Stimulated activated CD4-positive, alpha-beta T cell treated with anti-CD3 and anti-CD28 coated beads, TNF-alpha, amount 100 ng/mL, for 4 hours (primary cell): Measurements from ENCODE around the gene RGP1.

Experiments
- DNase-seq, 3 experiments: peaks; one replicate each; pipeline ENCODE4 v3.0.0-alpha.2; 2020; ENCODE audit warnings: low read depth in 3 of 3

Gene RGP1

GRCh38 chr9:35771534-35771933, 22.4 kb downstream of the RGP1 start:
- DNase-seq = no peak

GRCh38 chr9:35771943-35772342, 22.9 kb downstream of the RGP1 start:
- no peak for DNase-seq

- DNase-seq = no peak
These were observed 26.0 kb downstream of the RGP1 start for GRCh38 chr9:35774907-35775635.

DNA sequence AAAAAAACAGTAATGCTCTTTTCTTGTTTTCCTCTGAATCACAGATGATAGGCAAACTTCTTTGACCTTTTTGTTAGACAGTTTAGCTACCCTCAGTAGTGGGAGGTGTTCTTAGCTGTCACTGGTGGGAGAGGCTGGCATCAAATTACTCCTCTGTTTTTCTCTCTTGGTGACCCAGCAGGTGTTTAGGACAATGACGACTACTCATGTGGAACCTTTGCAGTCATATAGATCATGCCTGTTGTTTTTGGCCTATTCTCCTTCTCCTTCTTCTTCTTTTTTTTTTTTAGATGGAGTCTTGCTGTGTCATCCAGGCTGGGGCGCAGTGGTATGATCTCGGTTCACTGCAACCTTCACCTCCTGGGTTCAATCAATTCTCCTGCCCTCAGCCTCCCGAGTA, 26.9 kb downstream of the RGP1 start:
- no peak for DNase-seq

DNA sequence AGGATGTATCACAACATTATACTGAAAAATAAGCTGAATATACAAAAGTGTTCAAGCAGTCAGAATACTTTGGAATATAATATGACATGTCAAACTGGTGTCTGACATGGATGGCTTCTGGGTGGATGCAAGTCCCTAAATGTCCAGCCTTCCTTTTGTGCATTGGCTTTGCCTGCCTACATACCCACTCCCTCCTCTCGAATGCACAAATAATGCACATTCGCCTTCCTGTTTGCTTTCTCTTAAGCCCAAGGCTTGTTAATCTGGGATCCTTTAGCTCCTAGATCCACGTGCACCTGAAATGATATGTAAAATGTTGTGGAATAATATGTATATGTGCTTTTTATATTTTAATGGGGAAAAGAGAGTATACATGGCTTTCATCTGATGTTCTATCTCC, 29.4 kb downstream of the RGP1 start:
- no peak for DNase-seq

DNA sequence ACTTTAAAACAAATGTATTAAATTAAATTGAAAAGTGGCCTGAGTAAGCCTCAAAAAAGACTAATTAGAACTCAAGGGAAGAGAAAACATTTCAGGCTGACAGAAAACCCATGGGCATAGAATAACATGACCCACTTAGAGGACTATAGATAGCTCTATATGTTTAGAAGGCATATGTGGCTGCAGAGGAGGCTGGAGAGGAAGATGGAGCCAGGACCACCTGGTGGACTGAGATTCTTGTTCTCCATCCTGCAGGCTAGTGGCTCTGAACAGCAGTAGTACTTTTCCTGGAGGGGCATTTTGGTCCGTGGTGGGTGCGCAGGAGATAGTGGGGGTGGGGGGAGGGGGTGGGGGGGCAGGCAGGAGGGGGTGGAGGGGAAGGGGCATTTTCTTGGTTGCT, 32.0 kb downstream of the RGP1 start:
- DNase-seq = no peak

- DNase-seq = no peak
These were observed 34.3 kb downstream of the RGP1 start for GRCh38 chr9:35783418-35783817.

- no peak for DNase-seq
These were observed 40.5 kb downstream of the RGP1 start for GRCh38 chr9:35789541-35789940.

- DNase-seq = no peak
These were observed 40.9 kb downstream of the RGP1 start for GRCh38 chr9:35790025-35790384.

DNA sequence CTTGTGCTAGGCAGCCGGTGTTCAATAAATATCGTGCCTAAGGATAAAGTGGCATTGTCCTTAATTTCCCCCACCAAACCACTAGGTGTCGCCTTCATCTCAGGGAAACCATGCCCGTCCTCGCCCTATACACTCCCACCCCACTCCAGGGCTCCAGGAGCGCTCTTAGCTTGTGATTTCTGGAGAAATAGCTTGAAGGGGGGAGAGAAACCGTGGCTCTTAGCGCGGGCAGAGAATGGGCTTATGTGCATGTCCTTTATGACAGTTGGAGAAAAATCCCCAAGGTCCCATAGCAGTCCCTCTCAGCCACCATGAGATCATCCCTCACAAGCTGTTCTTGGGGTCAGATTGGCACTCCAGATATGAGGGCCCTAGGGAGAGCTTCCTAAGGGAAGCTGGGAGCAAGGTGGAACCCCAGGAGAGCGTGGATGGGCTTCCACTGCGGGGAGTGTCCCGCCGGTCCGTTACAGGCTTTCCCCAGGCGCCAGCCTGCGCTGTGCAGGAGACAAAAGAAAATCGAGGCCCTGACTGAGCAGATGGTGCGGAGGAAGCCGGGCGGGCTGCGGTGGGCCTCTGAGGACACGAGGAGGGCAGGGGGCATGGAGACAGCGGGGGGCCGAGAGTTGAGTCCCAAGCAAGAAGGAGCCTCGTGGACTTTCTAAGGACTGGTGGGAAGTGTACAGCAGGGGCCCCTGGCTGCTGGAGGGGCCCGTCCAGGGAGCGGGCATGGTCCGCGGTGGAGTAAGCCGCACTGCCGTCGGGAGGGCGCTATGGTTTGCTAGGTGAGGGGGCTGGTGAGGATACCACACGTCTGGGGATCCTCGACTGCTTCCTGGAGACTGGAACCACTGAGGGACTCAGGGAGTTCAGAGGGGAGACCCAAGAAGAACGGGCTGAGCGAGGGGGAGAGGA, 41.6 kb downstream of the RGP1 start:
- DNase-seq = peak in 2 of 3 experiments; percentile 27 to 32

DNA sequence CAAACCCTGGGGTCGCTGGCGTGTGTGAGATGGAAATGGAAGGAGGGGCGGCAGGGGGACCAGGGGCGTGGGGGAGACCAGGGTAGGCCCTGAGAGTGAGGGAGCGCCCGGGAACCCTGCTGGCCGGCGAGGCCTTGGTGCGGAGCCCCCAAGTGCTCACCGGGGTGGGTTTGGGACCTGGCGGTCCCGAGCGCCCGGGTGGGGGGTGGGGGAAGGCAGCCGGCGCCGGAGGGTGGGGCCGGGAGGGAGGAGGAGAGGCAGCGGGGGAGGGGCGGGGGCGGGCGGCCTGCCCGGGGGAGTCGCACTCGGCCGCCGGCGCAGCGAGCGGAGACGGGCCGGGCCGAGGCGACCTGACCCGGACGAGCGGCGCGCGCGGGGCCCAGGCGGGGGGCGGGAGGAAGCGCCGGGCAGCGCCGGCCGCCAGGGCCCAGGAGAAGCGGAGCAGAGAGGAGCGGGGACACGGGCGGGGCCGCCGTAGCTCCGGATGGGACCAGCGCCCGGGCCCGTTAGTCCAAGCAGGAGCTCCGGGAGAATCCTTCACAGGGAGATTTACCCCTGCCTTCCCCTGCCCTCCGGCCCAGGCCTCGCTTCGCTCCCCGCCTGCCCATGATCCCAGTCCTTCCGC, 42.3 kb downstream of the RGP1 start, which contains the start of gene NPR2:
Gene NPR2, plus strand, starts transcription at position 295 of the 625 bp plus-strand sequence. CDS start 818 bp downstream, outside the sequence.
- no peak for DNase-seq

- no peak for DNase-seq
These were observed 43.1 kb downstream of the RGP1 start for GRCh38 chr9:35792024-35792813.

DNA sequence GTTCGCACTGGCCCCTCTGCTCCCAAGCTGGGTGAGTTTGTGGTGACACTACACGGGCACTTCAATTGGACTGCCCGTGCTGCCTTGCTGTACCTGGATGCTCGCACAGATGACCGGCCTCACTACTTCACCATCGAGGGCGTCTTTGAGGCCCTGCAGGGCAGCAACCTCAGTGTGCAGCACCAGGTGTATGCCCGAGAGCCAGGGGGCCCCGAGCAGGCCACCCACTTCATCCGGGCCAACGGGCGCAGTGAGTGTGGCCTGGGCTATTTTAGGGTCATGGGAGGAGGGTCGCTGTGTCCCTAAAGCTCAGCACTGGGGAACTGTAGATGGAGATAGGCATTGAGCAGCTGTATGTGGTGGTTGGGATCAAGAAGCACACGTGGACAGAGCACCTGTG, 43.7 kb downstream of the RGP1 start:
- DNase-seq = no peak

DNA sequence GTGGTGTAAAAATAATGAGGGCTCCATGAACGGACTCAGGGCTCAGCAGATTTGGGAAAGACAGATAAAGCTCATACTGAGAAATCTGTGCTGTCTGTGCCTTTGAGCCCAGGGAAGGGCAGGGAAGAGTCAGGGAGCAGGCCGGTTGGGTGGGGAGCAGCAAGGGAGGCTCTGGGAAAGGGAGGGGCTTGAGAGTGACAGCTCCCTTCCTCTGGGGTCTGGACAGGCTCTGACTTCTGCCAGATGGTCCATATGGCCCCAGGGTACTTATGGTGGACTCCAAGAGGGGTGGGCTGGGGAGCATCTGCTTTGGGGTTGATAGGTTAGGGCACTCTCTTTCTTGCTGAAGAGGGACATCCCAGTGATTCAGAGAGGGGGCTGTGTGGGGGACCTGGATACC, 44.4 kb downstream of the RGP1 start:
- DNase-seq = no peak

DNA sequence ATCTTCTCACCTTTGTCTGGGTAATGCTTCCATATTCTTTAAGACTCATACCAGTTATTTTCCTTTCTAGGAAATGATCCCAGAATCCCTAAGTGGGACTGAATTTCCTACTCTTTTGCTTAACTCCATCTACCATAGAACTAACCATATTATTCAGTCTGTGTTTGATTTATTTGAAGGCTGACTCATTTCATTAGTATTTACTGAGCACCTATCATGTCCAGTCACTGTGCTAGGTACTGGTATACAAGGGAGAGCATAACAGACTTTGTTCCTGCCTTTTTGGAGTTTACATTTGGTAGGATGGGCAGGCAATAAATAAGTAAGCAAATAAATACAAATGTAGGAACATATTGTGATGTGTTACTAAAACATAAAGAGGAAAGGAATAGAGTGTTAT, 46.6 kb downstream of the RGP1 start:
- DNase-seq = no peak

GRCh38 chr9:35797311-35798109, 48.4 kb downstream of the RGP1 start:
- DNase-seq = no peak

GRCh38 chr9:35798658-35799374, 49.7 kb downstream of the RGP1 start:
- DNase-seq = no peak

GRCh38 chr9:35800530-35800929, 51.4 kb downstream of the RGP1 start:
- DNase-seq = no peak

DNA sequence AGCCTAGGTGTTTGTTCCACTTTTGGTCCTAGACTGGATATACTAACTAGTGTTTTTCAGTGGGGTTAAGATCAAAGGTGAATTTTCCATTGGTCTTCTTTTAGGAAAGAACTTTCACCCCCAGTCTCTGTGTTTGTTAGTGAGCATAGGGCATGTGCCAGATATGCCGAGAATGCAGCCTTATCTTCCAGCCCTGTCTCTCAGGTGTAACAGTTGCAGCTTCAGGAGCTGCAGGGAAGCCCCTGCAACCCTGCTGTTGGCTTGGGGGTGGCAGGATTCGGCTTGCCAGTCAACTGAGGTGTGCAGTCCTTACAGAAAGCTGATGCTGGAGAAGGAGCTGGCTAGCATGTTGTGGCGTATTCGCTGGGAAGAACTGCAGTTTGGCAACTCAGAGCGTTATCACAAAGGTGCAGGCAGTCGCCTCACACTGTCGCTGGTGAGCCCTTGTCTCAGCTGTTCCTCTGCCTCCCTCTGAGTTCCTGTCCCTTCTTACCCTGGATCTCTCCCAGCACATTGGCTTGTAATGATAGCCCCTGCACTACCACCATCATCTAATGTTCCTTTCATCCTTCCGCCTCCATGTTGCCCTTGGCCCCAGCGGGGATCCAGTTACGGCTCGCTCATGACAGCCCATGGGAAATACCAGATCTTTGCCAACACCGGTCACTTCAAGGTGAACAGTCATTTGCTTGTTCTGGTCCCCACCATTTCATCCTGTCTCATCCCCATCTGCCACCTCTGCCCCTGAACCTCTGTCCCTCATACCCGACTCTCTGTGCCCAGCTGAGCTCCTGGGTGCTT, 52.4 kb downstream of the RGP1 start:
- no peak for DNase-seq
